Mucosa of descending colon (tissue), 3 donors: ENCODE data around the gene ADNP2. TPM values are rescaled to one million over a fixed set of nuclear protein-coding genes. Genes with fewer than 3 reads are reported as not detected.

ENCODE experiments used
- ATAC-seq: fragments of 200-7000 bp; cut with Tn5 transposase; one replicate; pipeline ENCODE4 v1.9.1; 2020; ENCODE audit warnings: mild to moderate bottlenecking, moderate library complexity
- DNase-seq, 3 donors: peaks; one replicate each; pipeline ENCODE4 v3.0.0-alpha.2; 2020
- H3K36me3 ChIP-seq: fragments of 200-600 bp; one replicate; pipeline ENCODE4 v1.8.0; 2021; ENCODE audit warnings: low read depth, mild to moderate bottlenecking
- H3K4me1 ChIP-seq: fragments of 200-600 bp; one replicate; pipeline ENCODE4 v1.8.0; 2021; ENCODE audit warnings: low read depth, mild to moderate bottlenecking
- H3K4me3 ChIP-seq: fragments of 200-600 bp; one replicate; pipeline ENCODE4 v1.8.0; 2021; ENCODE audit warnings: mild to moderate bottlenecking
- H3K9me3 ChIP-seq: fragments of 200-600 bp; one replicate; pipeline ENCODE4 v1.8.0; 2021; ENCODE audit warnings: mild to moderate bottlenecking
- CTCF ChIP-seq: fragments of 200-600 bp; IDR thresholded peaks from one replicate; pipeline ENCODE4 v1.8.0; 2022; ENCODE audit warnings: antibody characterized with exemption, mild to moderate bottlenecking
- intact Hi-C, 2 donors: fragments of 100-400 bp; cut with DNase I in 1 of 2; cut with micrococcal nuclease in 1 of 2; formaldehyde crosslinking; loops; one replicate each; pipeline versions ENCODE4 v1.11.0 to v1.11.1; 2022; cut with DNase I, micrococcal nuclease
- total RNA-seq, 3 donors: library from RNA; stranded (reverse); fragmentation: NEBNext Ultra II Directional in 2 of 3; extraction: Animal tissue kit (Norgen Biotek cat#: 25700) in 2 of 3; gene quantifications; one replicate each; pipeline versions ENCODE4 v1.2.1 to v1.2.4, GENCODE V29; 2021 to 2023
- donor health status: DM: no; HTN: no; CAD: no; lungs with moderate emphysema.
- donor health status: DM: no; HTN: no; CAD: no.
- donor health status: DM: no; HTN: yes; CAD: no.

Gene ADNP2
- total RNA-seq, 3 donors from 2014 or later = 16.7 to 18.3 (median 17.7) TPM

GRCh38 chr18:80107426-80107825 lies 1.6 kb upstream of the ADNP2 start:
- DNase-seq = no peak
- Histone ChIP-seq H3K4me3 (no peak overlapping the region), H3K36me3 (no peaks in the 10 kb centered on the region), H3K9me3 (no peaks in the 10 kb centered on the region), H3K4me1 (peaks cover 12% of the 10 kb centered on the region)
- no peak for ATAC-seq
- TF ChIP-seq CTCF = no peak
- intact Hi-C loops = no loop called here

- intact Hi-C loops = no loop called here
- peak; percentile 11 to 51 (median 43) for DNase-seq
- ATAC-seq = no peak
- Histone ChIP-seq H3K4me3 (no peak overlapping the region), H3K9me3 (no peaks in the 10 kb centered on the region), H3K36me3 (no peaks in the 10 kb centered on the region), H3K4me1 (peaks cover 12% of the 10 kb centered on the region)
- no peak for TF ChIP-seq CTCF
These were observed 933 bp upstream of the ADNP2 start for GRCh38 chr18:80108121-80108536.

GRCh38 chr18:80109676-80110078 lies 615 bp downstream of the ADNP2 start:
- Histone ChIP-seq H3K36me3 (no peaks in the 10 kb centered on the region), H3K4me1 (peaks cover 12% of the 10 kb centered on the region), H3K9me3 (no peaks in the 10 kb centered on the region), H3K4me3 (peak overlapping the region; percentile 56)
- TF ChIP-seq CTCF = no peak
- DNase-seq (peak; percentile 51 to 66 (median 65)), ATAC-seq (peak; percentile 19)
- intact Hi-C loops = no loop called here

GRCh38 chr18:80112624-80113248 lies 3.7 kb downstream of the ADNP2 start:
- Histone ChIP-seq H3K4me1 (peaks cover 12% of the 10 kb centered on the region), H3K36me3 (no peaks in the 10 kb centered on the region), H3K4me3 (no peak overlapping the region), H3K9me3 (no peaks in the 10 kb centered on the region)
- intact Hi-C loops = no loop called here
- ATAC-seq = no peak
- no peak for DNase-seq
- no peak for TF ChIP-seq CTCF

- Histone ChIP-seq H3K36me3 (peaks cover 4% of the 10 kb centered on the region), H3K4me1 (peaks cover 14% of the 10 kb centered on the region), H3K9me3 (no peaks in the 10 kb centered on the region), H3K4me3 (no peak overlapping the region)
- ATAC-seq (no peak), DNase-seq (no peak)
- TF ChIP-seq CTCF = no peak
- intact Hi-C loops = no loop called here
These were observed 6.0 kb downstream of the ADNP2 start for GRCh38 chr18:80115035-80115434.

GRCh38 chr18:80119111-80119510 lies 10.0 kb downstream of the ADNP2 start:
- Histone ChIP-seq H3K4me3 (no peak overlapping the region), H3K9me3 (no peaks in the 10 kb centered on the region), H3K36me3 (peaks cover 4% of the 10 kb centered on the region), H3K4me1 (peaks cover 3% of the 10 kb centered on the region)
- intact Hi-C loops = no loop called here
- ATAC-seq (no peak), DNase-seq (no peak)
- no peak for TF ChIP-seq CTCF
